ENCODE measurements around the gene KLHL17.

Gene KLHL17

GRCh38 chr1:923131-923990 is 37.0 kb upstream of the KLHL17 start, which contains the start of gene SAMD11:
Gene SAMD11, plus strand, starts transcription at chr1:923923. Its CDS starts 509 bp downstream, at chr1:924432.
- DNase-seq = peak; percentile 46

GRCh38 chr1:923991-924655 is 36.3 kb upstream of the KLHL17 start:
- DNase-seq = no peak

GRCh38 chr1:924656-925560 is 35.5 kb upstream of the KLHL17 start:
- DNase-seq = no peak

- no peak for DNase-seq
These were observed 34.6 kb upstream of the KLHL17 start for GRCh38 chr1:925561-926421.

- no peak for DNase-seq
These were observed 33.1 kb upstream of the KLHL17 start for GRCh38 chr1:927234-927633.

GRCh38 chr1:927748-928147 is 32.6 kb upstream of the KLHL17 start:
- no peak for DNase-seq

GRCh38 chr1:928825-929661 is 31.3 kb upstream of the KLHL17 start:
- no peak for DNase-seq

- DNase-seq = no peak
These were observed 30.4 kb upstream of the KLHL17 start for GRCh38 chr1:929712-930632.

GRCh38 chr1:930633-931138 is 29.7 kb upstream of the KLHL17 start:
- no peak for DNase-seq

GRCh38 chr1:931380-932172 is 28.8 kb upstream of the KLHL17 start:
- no peak for DNase-seq

GRCh38 chr1:932173-932510 is 28.2 kb upstream of the KLHL17 start:
- DNase-seq = no peak

GRCh38 chr1:932776-933602 is 27.4 kb upstream of the KLHL17 start:
- DNase-seq = no peak

- DNase-seq = no peak
These were observed 26.8 kb upstream of the KLHL17 start for GRCh38 chr1:933603-933940.

GRCh38 chr1:934991-935750 is 25.2 kb upstream of the KLHL17 start:
- no peak for DNase-seq

GRCh38 chr1:935751-936231 is 24.6 kb upstream of the KLHL17 start:
- DNase-seq = no peak

- no peak for DNase-seq
These were observed 23.8 kb upstream of the KLHL17 start for GRCh38 chr1:936348-937264.

Measured in activated CD4-positive, alpha-beta T cell treated with anti-CD3 and anti-CD28 coated beads for 1 hour (primary cell).